ENCODE measurements around the gene CMTM4.
"Not testable (repeated sequence)": the region's sequence is repeated elsewhere in the genome, so short reads cannot be mapped to it uniquely, and the experiment has no call there.

The CMTM4 gene

DNA sequence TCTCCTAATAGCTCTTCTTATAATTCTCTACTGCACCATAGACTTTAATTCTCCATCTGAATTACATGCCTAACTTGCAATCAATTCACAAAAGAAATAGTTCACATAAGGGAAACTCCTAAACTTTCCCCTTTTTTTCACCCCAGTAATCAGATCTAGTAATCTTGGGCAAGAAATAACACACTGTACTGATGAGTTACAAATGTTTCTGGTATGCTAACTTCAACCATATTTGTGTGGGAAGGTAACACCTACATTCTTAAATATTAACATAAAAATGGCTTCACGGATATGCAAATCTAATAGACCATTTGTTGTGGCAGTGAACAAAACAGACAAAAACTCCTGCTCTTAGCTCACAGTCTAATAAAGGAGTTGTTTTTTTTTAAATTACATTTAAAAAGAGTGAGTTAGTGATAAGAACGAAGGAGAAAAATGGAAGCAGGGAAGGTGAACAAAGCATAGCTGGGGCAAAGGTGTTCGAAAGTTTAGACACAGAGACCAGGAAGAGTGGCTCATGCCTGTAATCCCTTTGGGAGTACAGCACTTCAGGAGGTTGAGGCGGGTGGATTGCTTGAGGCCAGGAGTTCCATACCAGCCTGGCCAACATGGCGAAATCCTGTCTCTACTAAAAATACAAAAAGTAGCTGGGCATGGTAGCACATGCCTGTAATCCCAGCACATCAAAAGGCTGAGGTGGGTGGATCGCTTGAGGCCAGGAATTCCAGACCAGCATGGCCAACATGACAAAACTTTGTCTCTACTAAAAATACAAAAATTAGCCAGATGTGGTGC is 57.3 kb downstream of the CMTM4 start:
- H3K27me3 ChIP-seq (replicated peaks; ENCODE audit: control insufficient read depth, insufficient read depth, low read length): no peaks in the 10 kb centered on the region
- no peak for DNase-seq (ENCODE audit: extremely low read depth, insufficient read length)
- H3K4me3 ChIP-seq (replicated peaks; ENCODE audit: low read depth, low read length): no peak overlapping the region
- TF ChIP-seq, protein P1, sequence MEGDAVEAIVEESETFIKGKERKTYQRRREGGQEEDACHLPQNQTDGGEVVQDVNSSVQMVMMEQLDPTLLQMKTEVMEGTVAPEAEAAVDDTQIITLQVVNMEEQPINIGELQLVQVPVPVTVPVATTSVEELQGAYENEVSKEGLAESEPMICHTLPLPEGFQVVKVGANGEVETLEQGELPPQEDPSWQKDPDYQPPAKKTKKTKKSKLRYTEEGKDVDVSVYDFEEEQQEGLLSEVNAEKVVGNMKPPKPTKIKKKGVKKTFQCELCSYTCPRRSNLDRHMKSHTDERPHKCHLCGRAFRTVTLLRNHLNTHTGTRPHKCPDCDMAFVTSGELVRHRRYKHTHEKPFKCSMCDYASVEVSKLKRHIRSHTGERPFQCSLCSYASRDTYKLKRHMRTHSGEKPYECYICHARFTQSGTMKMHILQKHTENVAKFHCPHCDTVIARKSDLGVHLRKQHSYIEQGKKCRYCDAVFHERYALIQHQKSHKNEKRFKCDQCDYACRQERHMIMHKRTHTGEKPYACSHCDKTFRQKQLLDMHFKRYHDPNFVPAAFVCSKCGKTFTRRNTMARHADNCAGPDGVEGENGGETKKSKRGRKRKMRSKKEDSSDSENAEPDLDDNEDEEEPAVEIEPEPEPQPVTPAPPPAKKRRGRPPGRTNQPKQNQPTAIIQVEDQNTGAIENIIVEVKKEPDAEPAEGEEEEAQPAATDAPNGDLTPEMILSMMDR (IDR thresholded peaks at IDR 0.05; ENCODE audit: insufficient read depth, low read length, poor library complexity, severe bottlenecking): no peak
- no peaks in the 10 kb centered on the region for H3K36me3 ChIP-seq (ENCODE audit: control insufficient read depth, insufficient read depth, low read length)

- Histone ChIP-seq H3K27me3 (replicated peaks; ENCODE audit: control insufficient read depth, insufficient read depth, low read length) (no peaks in the 10 kb centered on the region), H3K4me3 (replicated peaks; ENCODE audit: low read depth, low read length) (no peak overlapping the region), H3K36me3 (ENCODE audit: control insufficient read depth, insufficient read depth, low read length) (no peaks in the 10 kb centered on the region)
- no peak for DNase-seq (ENCODE audit: extremely low read depth, insufficient read length)
- TF ChIP-seq, protein P1 (IDR thresholded peaks at IDR 0.05; ENCODE audit: insufficient read depth, low read length, poor library complexity, severe bottlenecking): no peak
Measured at GRCh38 chr16:66637806-66638205, 58.7 kb downstream of the CMTM4 start.

DNA sequence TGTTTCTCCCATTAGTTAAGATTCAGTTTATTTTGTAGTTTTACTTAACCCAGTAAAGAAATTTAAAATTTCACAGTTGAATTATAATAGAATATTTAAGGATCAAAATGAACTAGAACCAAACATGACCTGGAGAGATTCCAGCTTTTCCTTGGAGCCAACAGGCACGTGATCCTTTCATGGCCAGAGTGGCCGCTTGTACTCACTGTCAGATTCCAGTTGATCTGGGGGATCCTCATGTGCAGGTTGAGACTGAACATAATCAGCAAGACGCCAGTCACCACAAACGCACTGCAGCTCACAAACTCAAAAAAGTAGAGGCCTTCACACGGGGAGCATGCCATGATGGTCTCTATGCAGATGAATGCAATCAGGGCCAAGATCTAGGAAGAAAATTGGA is 60.3 kb downstream of the CMTM4 start:
- H3K36me3 ChIP-seq (ENCODE audit: control insufficient read depth, insufficient read depth, low read length): no peaks in the 10 kb centered on the region
- H3K4me3 ChIP-seq (replicated peaks; ENCODE audit: low read depth, low read length): no peak overlapping the region
- no peaks in the 10 kb centered on the region for H3K27me3 ChIP-seq (replicated peaks; ENCODE audit: control insufficient read depth, insufficient read depth, low read length)
- no peak for DNase-seq (ENCODE audit: extremely low read depth, insufficient read length)
- TF ChIP-seq, protein P1 (IDR thresholded peaks at IDR 0.05; ENCODE audit: insufficient read depth, low read length, poor library complexity, severe bottlenecking): no peak

DNA sequence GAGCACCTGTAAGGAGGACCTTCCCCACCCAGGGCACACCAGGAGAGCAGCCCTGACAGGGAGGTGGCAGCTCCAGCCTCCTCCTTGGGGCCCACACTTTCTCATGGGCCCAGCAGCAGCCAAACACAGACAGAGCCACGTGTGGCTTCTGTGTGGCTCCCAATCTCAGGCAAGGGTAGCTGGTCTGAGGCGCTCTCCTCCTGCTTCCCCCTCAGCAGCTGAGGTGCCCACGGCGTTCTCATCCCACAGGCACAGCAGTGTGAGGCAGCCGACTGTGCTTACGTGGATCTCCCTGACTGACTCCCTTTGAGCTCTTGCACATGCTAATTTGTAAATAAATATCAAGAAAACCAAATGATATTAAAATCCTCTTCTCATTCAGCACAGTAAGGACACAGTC is 61.1 kb downstream of the CMTM4 start:
- Histone ChIP-seq H3K36me3 (ENCODE audit: control insufficient read depth, insufficient read depth, low read length) (no peaks in the 10 kb centered on the region), H3K27me3 (replicated peaks; ENCODE audit: control insufficient read depth, insufficient read depth, low read length) (no peaks in the 10 kb centered on the region), H3K4me3 (replicated peaks; ENCODE audit: low read depth, low read length) (no peak overlapping the region)
- no peak for DNase-seq (ENCODE audit: extremely low read depth, insufficient read length)
- TF ChIP-seq, protein P1 (IDR thresholded peaks at IDR 0.05; ENCODE audit: insufficient read depth, low read length, poor library complexity, severe bottlenecking): no peak

DNA sequence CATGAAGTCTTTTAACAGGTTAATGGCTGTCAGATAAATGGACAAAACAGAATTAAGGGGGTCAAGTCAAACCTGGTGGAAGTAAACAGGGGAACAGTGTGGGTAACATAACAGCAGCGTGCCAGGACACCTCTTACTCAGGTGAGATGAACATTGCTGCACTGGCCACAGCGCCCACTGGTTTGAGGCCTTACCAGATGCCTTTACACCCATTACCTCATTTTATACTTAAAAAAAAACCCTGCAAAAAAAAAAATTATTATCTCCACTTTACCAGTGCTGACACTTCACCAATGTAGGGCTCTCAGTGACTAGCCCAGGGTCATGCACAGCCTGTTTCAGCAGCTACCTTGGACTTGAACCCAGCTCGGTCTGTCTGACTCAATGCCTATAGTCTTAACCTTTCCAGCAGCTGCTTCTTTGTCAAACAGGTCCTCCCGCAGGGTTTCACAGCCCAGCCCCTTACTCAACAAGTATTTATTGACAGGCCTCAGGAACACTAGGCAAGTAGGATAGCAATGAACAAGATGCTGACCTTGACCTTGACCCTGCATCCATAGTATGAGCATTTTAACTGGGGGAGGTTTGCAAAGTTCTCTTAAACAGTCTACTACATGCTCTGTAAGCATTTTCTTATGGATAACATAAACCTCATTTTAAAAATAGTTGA is 61.9 kb downstream of the CMTM4 start:
- TF ChIP-seq, protein P1 (IDR thresholded peaks at IDR 0.05; ENCODE audit: insufficient read depth, low read length, poor library complexity, severe bottlenecking): no peak
- Histone ChIP-seq H3K4me3 (replicated peaks; ENCODE audit: low read depth, low read length) (no peak overlapping the region), H3K27me3 (replicated peaks; ENCODE audit: control insufficient read depth, insufficient read depth, low read length) (no peaks in the 10 kb centered on the region), H3K36me3 (ENCODE audit: control insufficient read depth, insufficient read depth, low read length) (no peaks in the 10 kb centered on the region)
- no peak for DNase-seq (ENCODE audit: extremely low read depth, insufficient read length)

DNA sequence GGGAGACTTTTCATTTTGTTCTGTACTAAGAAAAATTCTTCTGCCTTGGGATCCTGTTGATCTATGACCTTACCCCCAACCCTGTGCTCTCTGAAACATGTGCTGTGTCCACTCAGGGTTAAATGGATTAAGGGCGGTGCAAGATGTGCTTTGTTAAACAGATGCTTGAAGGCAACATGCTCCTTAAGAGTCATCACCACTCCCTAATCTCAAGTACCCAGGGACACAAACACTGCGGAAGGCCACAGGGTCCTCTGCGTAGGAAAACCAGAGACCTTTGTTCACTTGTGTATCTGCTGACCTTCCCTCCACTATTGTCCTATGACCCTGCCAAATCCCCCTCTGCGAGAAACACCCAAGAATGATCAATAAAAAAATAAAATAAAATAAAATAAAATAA is 65.0 kb downstream of the CMTM4 start:
- not testable (repeated sequence) for H3K4me3 ChIP-seq (replicated peaks; ENCODE audit: low read depth, low read length); H3K27me3 ChIP-seq (replicated peaks; ENCODE audit: control insufficient read depth, insufficient read depth, low read length); DNase-seq (ENCODE audit: extremely low read depth, insufficient read length); H3K36me3 ChIP-seq (ENCODE audit: control insufficient read depth, insufficient read depth, low read length)

DNA sequence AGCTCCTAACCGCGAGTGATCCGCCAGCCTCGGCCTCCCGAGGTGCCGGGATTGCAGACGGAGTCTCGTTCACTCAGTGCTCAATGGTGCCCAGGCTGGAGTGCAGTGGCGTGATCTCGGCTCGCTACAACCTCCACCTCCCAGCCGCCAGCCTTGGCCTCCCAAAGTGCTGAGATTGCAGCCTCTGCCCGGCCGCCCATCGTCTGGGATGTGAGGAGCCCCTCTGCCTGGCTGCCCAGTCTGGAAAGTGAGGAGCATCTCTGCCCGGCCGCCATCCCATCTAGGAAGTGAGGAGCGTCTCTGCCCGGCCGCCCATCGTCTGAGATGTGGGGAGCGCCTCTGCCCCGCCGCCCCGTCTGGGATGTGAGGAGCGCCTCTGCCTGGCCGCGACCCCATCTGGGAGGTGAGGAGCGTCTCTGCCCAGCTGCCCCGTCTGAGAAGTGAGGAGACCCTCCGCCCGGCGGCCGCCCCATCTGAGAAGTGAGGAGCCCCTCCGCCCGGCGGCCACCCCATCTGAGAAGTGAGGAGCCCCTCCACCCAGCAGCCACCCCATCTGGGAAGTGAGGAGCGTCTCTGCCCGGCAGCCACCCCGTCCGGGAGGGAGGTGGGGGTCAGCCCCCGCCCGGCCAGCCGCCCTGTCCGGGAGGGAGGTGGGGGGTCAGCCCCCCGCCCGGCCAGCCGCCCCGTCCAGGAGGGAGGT is 65.8 kb downstream of the CMTM4 start:
- DNase-seq (ENCODE audit: extremely low read depth, insufficient read length); H3K4me3 ChIP-seq (replicated peaks; ENCODE audit: low read depth, low read length); H3K27me3 ChIP-seq (replicated peaks; ENCODE audit: control insufficient read depth, insufficient read depth, low read length); H3K36me3 ChIP-seq (ENCODE audit: control insufficient read depth, insufficient read depth, low read length): not testable (repeated sequence)

Measured in GM06990 (cell line).